Gastrocnemius medialis (tissue), 4 donors: ENCODE measurements around the gene DMWD. TPM values are rescaled to one million over a fixed set of nuclear protein-coding genes. Genes with fewer than 3 reads are reported as not detected.

Experiments
- ATAC-seq, 2 donors: fragments of 150-250 bp; one replicate each; pipeline ENCODE4 v1.9.1; 2016
- DNase-seq, 2 donors: peaks; one replicate each; pipeline ENCODE4 v3.0.0-alpha.2; 2019
- H3K27ac ChIP-seq, 4 donors: fragments of 200-600 bp; sonication (generic); 1 replicate in 1 of 4; 2 replicates in 3 of 4; pipeline ENCODE4 v1.5.1; 2016 to 2018; ENCODE audit warnings: mild to moderate bottlenecking in 2 of 4, moderate library complexity in 1 of 4
- H3K27me3 ChIP-seq, 3 donors: fragments of 200-600 bp; sonication (generic) in 2 of 3; 1 replicate in 1 of 3; 2 replicates in 2 of 3; pipeline versions ENCODE4 v1.5.1 to v1.6.0; 2016 to 2019; ENCODE audit warnings: mild to moderate bottlenecking in 1 of 3, moderate library complexity in 1 of 3
- H3K36me3 ChIP-seq, 2 donors: fragments of 200-600 bp; sonication (generic) in 1 of 2; one replicate each; pipeline ENCODE4 v1.5.1; 2017 to 2018
- H3K4me1 ChIP-seq, 2 donors: fragments of 200-600 bp; sonication (generic) in 1 of 2; one replicate each; pipeline ENCODE4 v1.5.1; 2016 to 2017; ENCODE audit warnings: mild to moderate bottlenecking in 2 of 2
- H3K4me3 ChIP-seq, 4 donors: fragments of 200-600 bp; sonication (generic) in 3 of 4; 1 replicate in 1 of 4; 2 replicates in 3 of 4; pipeline ENCODE4 v1.5.1; 2016 to 2019; ENCODE audit warnings: mild to moderate bottlenecking in 2 of 4
- H3K9me3 ChIP-seq, 3 donors: fragments of 200-600 bp; sonication (generic) in 2 of 3; 1 replicate in 1 of 3; 2 replicates in 2 of 3; pipeline ENCODE4 v1.5.1; 2016 to 2019
- POLR2A ChIP-seq, 2 donors: fragments of 450-650 bp; IDR thresholded peaks; one replicate each; pipeline ENCODE4 v1.6.1; 2017; ENCODE audit warnings: antibody characterized with exemption in 2 of 2, mild to moderate bottlenecking in 2 of 2, moderate library complexity in 2 of 2
- in situ Hi-C, 4 donors: fragments of 200-750 bp; cut with MboI; loops; one replicate each; pipeline versions ENCODE4 v1.15.0 to v1.8.0; 2017; ENCODE audit warnings: low sequenced_read_pairs in 4 of 4
- intact Hi-C: fragments of 100-400 bp; cut with DNase I; formaldehyde crosslinking; loops from one replicate; pipeline ENCODE4 v1.15.1; 2023; ENCODE audit warnings: low total_unique reads
- total RNA-seq, 4 donors: library from RNA; depleted of rRNA; stranded (reverse); fragments of >200 nt; gene quantifications; one replicate each; pipeline versions ENCODE4 v1.1.0 to v1.2.3, GENCODE V29; 2016
- TF ChIP-seq, protein P1 (sequence below), 5 experiments: fragments of 450-650 bp in 3 of 5; fragments of 200-600 bp in 2 of 5; sonication (generic) in 2 of 5; IDR thresholded peaks in 4 of 5; conservative IDR thresholded peaks in 1 of 5; 1 replicate in 4 of 5; 2 replicates in 1 of 5; pipeline ENCODE4 v1.5.1; 2016 to 2019; ENCODE audit warnings: antibody characterized with exemption in 5 of 5, mild to moderate bottlenecking in 3 of 5, moderate library complexity in 3 of 5

DMWD gene
- total RNA-seq, 4 donors from 2014 or later = 38.6 to 111 (median 56.4) TPM

DNA sequence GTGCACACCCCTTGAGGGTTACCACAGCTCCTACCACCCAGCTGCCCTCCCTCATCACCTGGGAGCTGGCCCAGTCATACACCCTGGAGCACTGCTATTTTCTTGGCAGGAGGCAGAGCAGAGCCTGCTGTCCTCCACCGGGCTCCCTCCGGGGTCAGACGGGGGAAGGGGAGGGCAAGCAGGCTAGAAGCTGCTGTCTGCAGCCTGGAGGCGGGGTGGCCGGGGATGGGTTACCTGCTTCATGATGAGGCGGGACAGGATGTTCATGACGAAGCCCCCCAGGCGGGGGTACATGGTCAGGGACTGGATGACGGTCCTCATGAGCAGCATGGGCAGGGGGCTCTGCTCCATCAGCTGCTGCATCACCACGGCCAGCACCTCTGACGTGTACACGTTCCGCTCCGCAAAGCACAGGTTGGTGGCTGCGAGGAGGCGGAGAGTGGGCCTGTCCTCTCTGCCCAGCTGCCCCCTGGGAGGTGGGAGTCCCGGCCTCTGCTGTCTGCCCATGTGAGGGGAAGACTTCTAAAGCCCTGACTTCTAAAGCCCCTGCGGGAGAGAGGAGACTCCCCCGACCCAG lies 25.2 kb upstream of the DMWD start:
- Histone ChIP-seq H3K4me3 (no peak overlapping the region), H3K9me3 (no peaks in the 10 kb centered on the region), H3K36me3 (peaks cover 0 to 20% of the 10 kb centered on the region in 2 donors), H3K27me3 (peaks cover 0 to 11% (median 5%) of the 10 kb centered on the region in 3 donors), H3K4me1 (peaks cover 0 to 3% of the 10 kb centered on the region in 2 donors), H3K27ac (no peak overlapping the region)
- intact Hi-C loops = loop anchor here (2.0 to 5.0 kb wide), 2 partner anchors 69 to 199 kb away; partner anchors contain the start of gene IRF2BP1
- DNase-seq = no peak
- in situ Hi-C loops = no loop called here
- no peak for TF ChIP-seq POLR2A (IDR thresholded peaks at IDR 0.05)
- TF ChIP-seq, protein P1, sequence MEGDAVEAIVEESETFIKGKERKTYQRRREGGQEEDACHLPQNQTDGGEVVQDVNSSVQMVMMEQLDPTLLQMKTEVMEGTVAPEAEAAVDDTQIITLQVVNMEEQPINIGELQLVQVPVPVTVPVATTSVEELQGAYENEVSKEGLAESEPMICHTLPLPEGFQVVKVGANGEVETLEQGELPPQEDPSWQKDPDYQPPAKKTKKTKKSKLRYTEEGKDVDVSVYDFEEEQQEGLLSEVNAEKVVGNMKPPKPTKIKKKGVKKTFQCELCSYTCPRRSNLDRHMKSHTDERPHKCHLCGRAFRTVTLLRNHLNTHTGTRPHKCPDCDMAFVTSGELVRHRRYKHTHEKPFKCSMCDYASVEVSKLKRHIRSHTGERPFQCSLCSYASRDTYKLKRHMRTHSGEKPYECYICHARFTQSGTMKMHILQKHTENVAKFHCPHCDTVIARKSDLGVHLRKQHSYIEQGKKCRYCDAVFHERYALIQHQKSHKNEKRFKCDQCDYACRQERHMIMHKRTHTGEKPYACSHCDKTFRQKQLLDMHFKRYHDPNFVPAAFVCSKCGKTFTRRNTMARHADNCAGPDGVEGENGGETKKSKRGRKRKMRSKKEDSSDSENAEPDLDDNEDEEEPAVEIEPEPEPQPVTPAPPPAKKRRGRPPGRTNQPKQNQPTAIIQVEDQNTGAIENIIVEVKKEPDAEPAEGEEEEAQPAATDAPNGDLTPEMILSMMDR (IDR thresholded peaks at IDR 0.05 in 4 of 5, conservative IDR thresholded peaks at IDR 0.05 in 1 of 5) = no peak
- peak in 1 of 2 donors; percentile 5 for ATAC-seq

GRCh38 chr19:45817010-45817724 lies 24.5 kb upstream of the DMWD start:
- peaks cover 0 to 11% (median 5%) of the 10 kb centered on the region in 3 donors for H3K27me3 ChIP-seq
- peak; percentile 78 to 88 for DNase-seq
- H3K9me3 ChIP-seq = no peaks in the 10 kb centered on the region
- TF ChIP-seq POLR2A (IDR thresholded peaks at IDR 0.05) = no peak
- TF ChIP-seq, protein P1 (IDR thresholded peaks at IDR 0.05 in 4 of 5, conservative IDR thresholded peaks at IDR 0.05 in 1 of 5) = peak; percentile 87 to 96 (median 92)
- intact Hi-C loops (loop anchor here (2.0 to 5.0 kb wide), 2 partner anchors 70 to 200 kb away; partner anchors contain the start of gene IRF2BP1), in situ Hi-C loops (no loop called here)
- peaks cover 0 to 15% of the 10 kb centered on the region in 2 donors for H3K36me3 ChIP-seq
- H3K4me1 ChIP-seq = peaks cover 0 to 3% of the 10 kb centered on the region in 2 donors
- peak; percentile 85 to 95 for ATAC-seq
- H3K27ac ChIP-seq = no peak overlapping the region
- H3K4me3 ChIP-seq = no peak overlapping the region

DNA sequence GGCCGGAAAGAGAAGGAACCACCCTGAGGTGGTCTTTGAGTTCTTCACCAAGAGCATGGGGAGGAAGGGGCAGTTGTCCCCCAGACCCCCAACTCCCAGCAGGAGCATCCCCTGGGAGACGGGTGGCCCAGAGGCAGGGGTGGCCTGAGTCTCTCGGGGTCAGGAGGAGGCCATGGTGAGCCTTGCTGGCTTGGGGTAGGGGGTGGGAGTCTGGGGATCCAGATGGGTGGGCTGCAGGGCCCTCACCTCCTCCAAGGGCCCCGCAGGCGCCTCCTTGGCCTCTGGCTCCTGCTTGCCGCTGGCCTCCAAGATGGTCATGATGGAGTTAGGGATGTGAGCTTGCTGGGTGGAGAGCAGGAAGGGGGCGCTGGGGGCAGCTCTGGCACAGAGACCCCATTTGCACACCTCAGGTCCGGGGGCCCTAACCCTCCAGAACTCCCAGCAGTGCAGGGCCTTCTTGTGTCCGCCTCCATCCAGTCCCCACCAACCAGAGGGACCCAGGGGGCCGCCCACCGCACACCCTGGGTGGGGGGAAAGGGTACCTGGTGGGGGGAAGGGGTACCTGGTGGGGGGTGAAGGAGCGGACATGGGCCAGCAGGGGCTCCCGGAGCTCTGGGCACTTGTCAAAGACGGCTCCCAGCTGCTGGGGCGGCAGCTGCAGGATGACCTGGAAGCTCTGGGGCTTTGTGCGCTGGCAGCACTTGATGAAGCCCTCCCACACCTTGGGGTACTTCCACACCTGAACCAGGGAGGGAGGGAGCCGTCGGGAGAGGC lies 23.8 kb upstream of the DMWD start:
- Histone ChIP-seq H3K4me1 (peaks cover 0 to 3% of the 10 kb centered on the region in 2 donors), H3K27me3 (peaks cover 0 to 11% (median 5%) of the 10 kb centered on the region in 3 donors), H3K4me3 (no peak overlapping the region), H3K36me3 (peaks cover 0 to 11% of the 10 kb centered on the region in 2 donors), H3K9me3 (no peaks in the 10 kb centered on the region), H3K27ac (no peak overlapping the region)
- intact Hi-C loops = loop anchor here (2.0 to 5.0 kb wide), 2 partner anchors 70 to 201 kb away; partner anchors contain the start of gene IRF2BP1
- no peak for ATAC-seq
- in situ Hi-C loops = no loop called here
- no peak for DNase-seq
- TF ChIP-seq, protein P1 (IDR thresholded peaks at IDR 0.05 in 4 of 5, conservative IDR thresholded peaks at IDR 0.05 in 1 of 5) = no peak
- TF ChIP-seq POLR2A (IDR thresholded peaks at IDR 0.05) = no peak

GRCh38 chr19:45815481-45816216 lies 23.0 kb upstream of the DMWD start:
- DNase-seq (no peak), ATAC-seq (no peak)
- no peak overlapping the region for H3K27ac ChIP-seq
- H3K27me3 ChIP-seq = peaks cover 0 to 11% (median 5%) of the 10 kb centered on the region in 3 donors
- H3K4me1 ChIP-seq = peaks cover 0 to 3% of the 10 kb centered on the region in 2 donors
- peaks cover 0 to 3% of the 10 kb centered on the region in 2 donors for H3K36me3 ChIP-seq
- H3K4me3 ChIP-seq = peak overlapping the region; percentile 21 to 44 (median 25)
- in situ Hi-C loops (no loop called here), intact Hi-C loops (loop anchor here (2.0 to 5.0 kb wide), 2 partner anchors 71 to 202 kb away; partner anchors contain the start of gene IRF2BP1)
- TF ChIP-seq POLR2A (IDR thresholded peaks at IDR 0.05) = no peak
- no peaks in the 10 kb centered on the region for H3K9me3 ChIP-seq
